WTC11 (cell line): Measurements from ENCODE around the gene TAPBP. TPM values are rescaled to one million over a fixed set of nuclear protein-coding genes. Genes with fewer than 3 reads are reported as not detected.

Experiments
- AFF4 ChIP-seq: sonication (generic); formaldehyde crosslinking; IDR thresholded peaks from 2 replicates; pipeline ENCODE4 v1.8.1; 2023; ENCODE audit warnings: mild to moderate bottlenecking, missing genetic modification reagents, borderline replicate concordance
- ATF6 ChIP-seq: sonication (generic); formaldehyde crosslinking; IDR thresholded peaks from 2 replicates; pipeline ENCODE4 v1.8.1; 2023; ENCODE audit warnings: mild to moderate bottlenecking, missing genetic modification reagents
- ERG ChIP-seq: fragments of 250-450 bp; sonication (Bioruptor Pico); IDR thresholded peaks from 2 replicates; pipeline ENCODE4 v1.8.0; 2021; ENCODE audit warnings: mild to moderate bottlenecking
- FOXP1 ChIP-seq: sonication (generic); formaldehyde crosslinking; IDR thresholded peaks from 2 replicates; pipeline ENCODE4 v1.8.0; 2022; ENCODE audit warnings: missing genetic modification reagents, mild to moderate bottlenecking, moderate library complexity, borderline replicate concordance
- HMGA2 ChIP-seq: fragments of 250-450 bp; sonication (Bioruptor Pico); IDR thresholded peaks from 2 replicates; pipeline ENCODE4 v1.4.0; 2021; ENCODE audit warnings: mild to moderate bottlenecking, moderate library complexity
- NFYB ChIP-seq: sonication (generic); formaldehyde crosslinking; conservative IDR thresholded peaks from 2 replicates; pipeline ENCODE4 v1.8.0; 2022; ENCODE audit warnings: low read depth, missing genetic modification reagents
- NR2C2 ChIP-seq: sonication (generic); formaldehyde crosslinking; IDR thresholded peaks from 2 replicates; pipeline ENCODE4 v1.8.0; 2022; ENCODE audit warnings: mild to moderate bottlenecking, missing genetic modification reagents
- SMAD3 ChIP-seq: sonication (generic); formaldehyde crosslinking; IDR thresholded peaks from 2 replicates; pipeline ENCODE4 v1.8.0; 2022; ENCODE audit warnings: missing genetic modification reagents, mild to moderate bottlenecking, borderline replicate concordance
- SP1 ChIP-seq: sonication (generic); formaldehyde crosslinking; conservative IDR thresholded peaks from 2 replicates; pipeline ENCODE4 v1.8.1; 2022; ENCODE audit warnings: missing genetic modification reagents
- STAT6 ChIP-seq: sonication (generic); formaldehyde crosslinking; conservative IDR thresholded peaks from 2 replicates; pipeline ENCODE4 v1.8.1; 2023; ENCODE audit warnings: mild to moderate bottlenecking, low read depth, missing genetic modification reagents, moderate library complexity
- ZNF121 ChIP-seq: sonication (generic); formaldehyde crosslinking; IDR thresholded peaks from 2 replicates; pipeline ENCODE4 v1.8.0; 2023; ENCODE audit warnings: missing genetic modification reagents
- ZNF138 ChIP-seq: sonication (generic); formaldehyde crosslinking; conservative IDR thresholded peaks from 2 replicates; pipeline ENCODE4 v1.8.1; 2022; ENCODE audit warnings: mild to moderate bottlenecking, moderate library complexity, missing genetic modification reagents
- ZNF219 ChIP-seq: sonication (generic); formaldehyde crosslinking; IDR thresholded peaks from 2 replicates; pipeline ENCODE4 v1.8.0; 2023; ENCODE audit warnings: missing genetic modification reagents, mild to moderate bottlenecking, borderline replicate concordance
- total RNA-seq: library from RNA; stranded (reverse); gene quantifications from 3 replicates; pipeline ENCODE4 v1.2.3, GENCODE V29; 2021
- TF ChIP-seq, protein P1 (sequence below): sonication (generic); formaldehyde crosslinking; IDR thresholded peaks from 2 replicates; pipeline ENCODE4 v1.8.0; 2023; ENCODE audit warnings: mild to moderate bottlenecking, missing genetic modification reagents
- TF ChIP-seq, protein P2 (sequence below): fragments of 250-450 bp; sonication (Bioruptor Pico); IDR thresholded peaks from 2 replicates; pipeline ENCODE4 v1.9.0; 2021; ENCODE audit warnings: moderate library complexity, mild to moderate bottlenecking, inconsistent platforms, borderline replicate concordance
- TF ChIP-seq, protein P3 (sequence below): sonication (generic); formaldehyde crosslinking; IDR thresholded peaks from 2 replicates; pipeline ENCODE4 v1.8.0; 2023; ENCODE audit warnings: missing genetic modification reagents
- TF ChIP-seq, protein P4 (sequence below): sonication (generic); formaldehyde crosslinking; IDR thresholded peaks from 2 replicates; pipeline ENCODE4 v1.8.0; 2022; ENCODE audit warnings: mild to moderate bottlenecking, missing genetic modification reagents

TAPBP gene
- total RNA-seq, 1 experiment from 2014 or later, result 43.5 TPM

GRCh38 chr6:33271468-33272274 is 42.2 kb downstream of the TAPBP start, which contains the start of the genes RPS18 and VPS52 (continued):
- TF ChIP-seq, protein P1, sequence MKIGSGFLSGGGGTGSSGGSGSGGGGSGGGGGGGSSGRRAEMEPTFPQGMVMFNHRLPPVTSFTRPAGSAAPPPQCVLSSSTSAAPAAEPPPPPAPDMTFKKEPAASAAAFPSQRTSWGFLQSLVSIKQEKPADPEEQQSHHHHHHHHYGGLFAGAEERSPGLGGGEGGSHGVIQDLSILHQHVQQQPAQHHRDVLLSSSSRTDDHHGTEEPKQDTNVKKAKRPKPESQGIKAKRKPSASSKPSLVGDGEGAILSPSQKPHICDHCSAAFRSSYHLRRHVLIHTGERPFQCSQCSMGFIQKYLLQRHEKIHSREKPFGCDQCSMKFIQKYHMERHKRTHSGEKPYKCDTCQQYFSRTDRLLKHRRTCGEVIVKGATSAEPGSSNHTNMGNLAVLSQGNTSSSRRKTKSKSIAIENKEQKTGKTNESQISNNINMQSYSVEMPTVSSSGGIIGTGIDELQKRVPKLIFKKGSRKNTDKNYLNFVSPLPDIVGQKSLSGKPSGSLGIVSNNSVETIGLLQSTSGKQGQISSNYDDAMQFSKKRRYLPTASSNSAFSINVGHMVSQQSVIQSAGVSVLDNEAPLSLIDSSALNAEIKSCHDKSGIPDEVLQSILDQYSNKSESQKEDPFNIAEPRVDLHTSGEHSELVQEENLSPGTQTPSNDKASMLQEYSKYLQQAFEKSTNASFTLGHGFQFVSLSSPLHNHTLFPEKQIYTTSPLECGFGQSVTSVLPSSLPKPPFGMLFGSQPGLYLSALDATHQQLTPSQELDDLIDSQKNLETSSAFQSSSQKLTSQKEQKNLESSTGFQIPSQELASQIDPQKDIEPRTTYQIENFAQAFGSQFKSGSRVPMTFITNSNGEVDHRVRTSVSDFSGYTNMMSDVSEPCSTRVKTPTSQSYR (CRISPR knock-in tag), result no peak
- TF ChIP-seq NFYB (CRISPR knock-in tag) (no peak), NR2C2 (CRISPR knock-in tag) (peak; percentile 73), AFF4 (CRISPR knock-in tag) (no peak; the same call in 1 of the 2 replicates), HMGA2 (CRISPR knock-in tag) (no peak; the same call in none of the 2 replicates), ZNF138 (no peak), SMAD3 (CRISPR knock-in tag) (peak; percentile 26; the same call in 1 of the 2 replicates), ZNF219 (CRISPR knock-in tag) (peak; percentile 74; the same call in 1 of the 2 replicates), ZNF121 (CRISPR knock-in tag) (no peak), ERG (CRISPR knock-in tag) (no peak), SP1 (CRISPR knock-in tag) (peak; percentile 53; the same call in 1 of the 2 replicates), STAT6 (CRISPR knock-in tag) (no peak), ATF6 (no peak), FOXP1 (CRISPR knock-in tag) (peak; percentile 85)
- TF ChIP-seq, protein P2, sequence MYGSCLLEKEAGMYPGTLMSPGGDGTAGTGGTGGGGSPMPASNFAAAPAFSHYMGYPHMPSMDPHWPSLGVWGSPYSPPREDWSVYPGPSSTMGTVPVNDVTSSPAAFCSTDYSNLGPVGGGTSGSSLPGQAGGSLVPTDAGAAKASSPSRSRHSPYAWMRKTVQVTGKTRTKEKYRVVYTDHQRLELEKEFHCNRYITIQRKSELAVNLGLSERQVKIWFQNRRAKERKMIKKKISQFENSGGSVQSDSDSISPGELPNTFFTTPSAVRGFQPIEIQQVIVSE (CRISPR knock-in tag), result no peak
- TF ChIP-seq, protein P3, sequence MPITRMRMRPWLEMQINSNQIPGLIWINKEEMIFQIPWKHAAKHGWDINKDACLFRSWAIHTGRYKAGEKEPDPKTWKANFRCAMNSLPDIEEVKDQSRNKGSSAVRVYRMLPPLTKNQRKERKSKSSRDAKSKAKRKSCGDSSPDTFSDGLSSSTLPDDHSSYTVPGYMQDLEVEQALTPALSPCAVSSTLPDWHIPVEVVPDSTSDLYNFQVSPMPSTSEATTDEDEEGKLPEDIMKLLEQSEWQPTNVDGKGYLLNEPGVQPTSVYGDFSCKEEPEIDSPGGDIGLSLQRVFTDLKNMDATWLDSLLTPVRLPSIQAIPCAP (CRISPR knock-in tag), result no peak
- TF ChIP-seq, protein P4, sequence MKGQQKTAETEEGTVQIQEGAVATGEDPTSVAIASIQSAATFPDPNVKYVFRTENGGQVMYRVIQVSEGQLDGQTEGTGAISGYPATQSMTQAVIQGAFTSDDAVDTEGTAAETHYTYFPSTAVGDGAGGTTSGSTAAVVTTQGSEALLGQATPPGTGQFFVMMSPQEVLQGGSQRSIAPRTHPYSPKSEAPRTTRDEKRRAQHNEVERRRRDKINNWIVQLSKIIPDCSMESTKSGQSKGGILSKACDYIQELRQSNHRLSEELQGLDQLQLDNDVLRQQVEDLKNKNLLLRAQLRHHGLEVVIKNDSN, result peak; percentile 49; the same call in 1 of the 2 replicates
